ENCODE results near the gene HSP90AA1. TPM values are rescaled to one million over a fixed set of nuclear protein-coding genes. Genes with fewer than 3 reads are reported as not detected.
A peak's percentile ranks its signal among the peaks of the same experiment; 100 is the strongest.

Gene HSP90AA1
- total and polyA plus RNA-seq, 2 experiments from 2014 or later: 1,401 to 2,107 TPM

DNA sequence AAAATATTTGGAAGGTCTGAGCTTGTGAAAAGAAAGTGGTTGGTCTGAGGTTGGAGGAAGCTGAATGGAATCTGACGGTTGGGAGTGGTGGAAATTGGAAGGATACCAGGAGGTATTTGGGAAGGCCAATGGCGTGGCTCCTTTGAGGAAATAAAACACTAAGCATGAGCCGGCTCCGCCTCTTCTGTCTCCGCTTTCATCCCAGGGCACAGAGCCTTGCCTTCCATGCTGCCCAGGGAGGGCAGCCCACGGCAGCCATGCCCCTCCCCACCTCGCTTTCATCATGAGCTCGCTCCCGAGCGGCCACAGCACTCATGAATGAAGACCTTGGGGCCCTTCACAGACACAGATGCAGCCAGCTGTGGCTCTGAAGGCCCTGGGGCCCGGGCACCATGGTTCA, 36.2 kb downstream of the HSP90AA1 start:
- H3K4me2 ChIP-seq: no peak overlapping the region
- H3K4me3 ChIP-seq: no peak overlapping the region
- no peak overlapping the region for H3K27ac ChIP-seq (ENCODE audit: low read depth)
- H4K20me1 ChIP-seq (replicated peaks; ENCODE audit: insufficient read depth): peaks cover 2% of the 10 kb centered on the region
- Mint-ChIP-seq H3K4me1 (peaks cover 11% of the 10 kb centered on the region), H3K27me3 (ENCODE audit: insufficient read depth, low read depth, poor library complexity) (peaks cover 12% of the 10 kb centered on the region), H3K36me3 (ENCODE audit: low read depth) (peaks cover 68% of the 10 kb centered on the region), H3K27ac (no peak overlapping the region), H3K4me3 (no peak overlapping the region), H3K9me3 (no peaks in the 10 kb centered on the region; the same call in 2 of the 3 replicates)
- peaks cover 16% of the 10 kb centered on the region for H3K36me3 ChIP-seq (ENCODE audit: insufficient read depth)
- TF ChIP-seq STAT1 (IDR thresholded peaks at IDR 0.05; ENCODE audit: unreplicated experiment) (no peak), POLR2AphosphoS5 (IDR thresholded peaks at IDR 0.05; ENCODE audit: low read depth) (no peak), CREB1 (CRISPR knock-in tag; IDR thresholded peaks at IDR 0.05; ENCODE audit: low read depth) (no peak), EZH2 (IDR thresholded peaks at IDR 0.05; ENCODE audit: low read depth, unreplicated experiment) (no peak), JUNB (IDR thresholded peaks at IDR 0.05; ENCODE audit: unreplicated experiment) (no peak), EZH2phosphoT487 (IDR thresholded peaks at IDR 0.05; ENCODE audit: unreplicated experiment) (no peak), ZNF331 (CRISPR knock-in tag; IDR thresholded peaks at IDR 0.05; ENCODE audit: low read depth) (no peak), ZNF114 (CRISPR knock-in tag; IDR thresholded peaks at IDR 0.05) (no peak), NANOG (IDR thresholded peaks at IDR 0.05; ENCODE audit: borderline replicate concordance) (no peak)
- TF ChIP-seq, protein P1, sequence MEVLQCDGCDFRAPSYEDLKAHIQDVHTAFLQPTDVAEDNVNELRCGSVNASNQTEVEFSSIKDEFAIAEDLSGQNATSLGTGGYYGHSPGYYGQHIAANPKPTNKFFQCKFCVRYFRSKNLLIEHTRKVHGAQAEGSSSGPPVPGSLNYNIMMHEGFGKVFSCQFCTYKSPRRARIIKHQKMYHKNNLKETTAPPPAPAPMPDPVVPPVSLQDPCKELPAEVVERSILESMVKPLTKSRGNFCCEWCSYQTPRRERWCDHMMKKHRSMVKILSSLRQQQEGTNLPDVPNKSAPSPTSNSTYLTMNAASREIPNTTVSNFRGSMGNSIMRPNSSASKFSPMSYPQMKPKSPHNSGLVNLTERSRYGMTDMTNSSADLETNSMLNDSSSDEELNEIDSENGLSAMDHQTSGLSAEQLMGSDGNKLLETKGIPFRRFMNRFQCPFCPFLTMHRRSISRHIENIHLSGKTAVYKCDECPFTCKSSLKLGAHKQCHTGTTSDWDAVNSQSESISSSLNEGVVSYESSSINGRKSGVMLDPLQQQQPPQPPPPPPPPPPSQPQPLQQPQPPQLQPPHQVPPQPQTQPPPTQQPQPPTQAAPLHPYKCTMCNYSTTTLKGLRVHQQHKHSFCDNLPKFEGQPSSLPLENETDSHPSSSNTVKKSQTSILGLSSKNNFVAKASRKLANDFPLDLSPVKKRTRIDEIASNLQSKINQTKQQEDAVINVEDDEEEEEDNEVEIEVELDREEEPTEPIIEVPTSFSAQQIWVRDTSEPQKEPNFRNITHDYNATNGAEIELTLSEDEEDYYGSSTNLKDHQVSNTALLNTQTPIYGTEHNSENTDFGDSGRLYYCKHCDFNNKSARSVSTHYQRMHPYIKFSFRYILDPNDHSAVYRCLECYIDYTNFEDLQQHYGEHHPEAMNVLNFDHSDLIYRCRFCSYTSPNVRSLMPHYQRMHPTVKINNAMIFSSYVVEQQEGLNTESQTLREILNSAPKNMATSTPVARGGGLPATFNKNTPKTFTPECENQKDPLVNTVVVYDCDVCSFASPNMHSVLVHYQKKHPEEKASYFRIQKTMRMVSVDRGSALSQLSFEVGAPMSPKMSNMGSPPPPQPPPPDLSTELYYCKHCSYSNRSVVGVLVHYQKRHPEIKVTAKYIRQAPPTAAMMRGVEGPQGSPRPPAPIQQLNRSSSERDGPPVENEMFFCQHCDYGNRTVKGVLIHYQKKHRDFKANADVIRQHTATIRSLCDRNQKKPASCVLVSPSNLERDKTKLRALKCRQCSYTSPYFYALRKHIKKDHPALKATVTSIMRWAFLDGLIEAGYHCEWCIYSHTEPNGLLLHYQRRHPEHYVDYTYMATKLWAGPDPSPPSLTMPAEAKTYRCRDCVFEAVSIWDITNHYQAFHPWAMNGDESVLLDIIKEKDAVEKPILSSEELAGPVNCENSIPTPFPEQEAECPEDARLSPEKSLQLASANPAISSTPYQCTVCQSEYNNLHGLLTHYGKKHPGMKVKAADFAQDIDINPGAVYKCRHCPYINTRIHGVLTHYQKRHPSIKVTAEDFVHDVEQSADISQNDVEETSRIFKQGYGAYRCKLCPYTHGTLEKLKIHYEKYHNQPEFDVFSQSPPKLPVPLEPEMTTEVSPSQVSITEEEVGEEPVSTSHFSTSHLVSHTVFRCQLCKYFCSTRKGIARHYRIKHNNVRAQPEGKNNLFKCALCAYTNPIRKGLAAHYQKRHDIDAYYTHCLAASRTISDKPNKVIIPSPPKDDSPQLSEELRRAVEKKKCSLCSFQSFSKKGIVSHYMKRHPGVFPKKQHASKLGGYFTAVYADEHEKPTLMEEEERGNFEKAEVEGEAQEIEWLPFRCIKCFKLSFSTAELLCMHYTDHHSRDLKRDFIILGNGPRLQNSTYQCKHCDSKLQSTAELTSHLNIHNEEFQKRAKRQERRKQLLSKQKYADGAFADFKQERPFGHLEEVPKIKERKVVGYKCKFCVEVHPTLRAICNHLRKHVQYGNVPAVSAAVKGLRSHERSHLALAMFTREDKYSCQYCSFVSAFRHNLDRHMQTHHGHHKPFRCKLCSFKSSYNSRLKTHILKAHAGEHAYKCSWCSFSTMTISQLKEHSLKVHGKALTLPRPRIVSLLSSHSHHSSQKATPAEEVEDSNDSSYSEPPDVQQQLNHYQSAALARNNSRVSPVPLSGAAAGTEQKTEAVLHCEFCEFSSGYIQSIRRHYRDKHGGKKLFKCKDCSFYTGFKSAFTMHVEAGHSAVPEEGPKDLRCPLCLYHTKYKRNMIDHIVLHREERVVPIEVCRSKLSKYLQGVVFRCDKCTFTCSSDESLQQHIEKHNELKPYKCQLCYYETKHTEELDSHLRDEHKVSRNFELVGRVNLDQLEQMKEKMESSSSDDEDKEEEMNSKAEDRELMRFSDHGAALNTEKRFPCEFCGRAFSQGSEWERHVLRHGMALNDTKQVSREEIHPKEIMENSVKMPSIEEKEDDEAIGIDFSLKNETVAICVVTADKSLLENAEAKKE (CRISPR knock-in tag; IDR thresholded peaks at IDR 0.05): no peak
- TF ChIP-seq, protein P2, sequence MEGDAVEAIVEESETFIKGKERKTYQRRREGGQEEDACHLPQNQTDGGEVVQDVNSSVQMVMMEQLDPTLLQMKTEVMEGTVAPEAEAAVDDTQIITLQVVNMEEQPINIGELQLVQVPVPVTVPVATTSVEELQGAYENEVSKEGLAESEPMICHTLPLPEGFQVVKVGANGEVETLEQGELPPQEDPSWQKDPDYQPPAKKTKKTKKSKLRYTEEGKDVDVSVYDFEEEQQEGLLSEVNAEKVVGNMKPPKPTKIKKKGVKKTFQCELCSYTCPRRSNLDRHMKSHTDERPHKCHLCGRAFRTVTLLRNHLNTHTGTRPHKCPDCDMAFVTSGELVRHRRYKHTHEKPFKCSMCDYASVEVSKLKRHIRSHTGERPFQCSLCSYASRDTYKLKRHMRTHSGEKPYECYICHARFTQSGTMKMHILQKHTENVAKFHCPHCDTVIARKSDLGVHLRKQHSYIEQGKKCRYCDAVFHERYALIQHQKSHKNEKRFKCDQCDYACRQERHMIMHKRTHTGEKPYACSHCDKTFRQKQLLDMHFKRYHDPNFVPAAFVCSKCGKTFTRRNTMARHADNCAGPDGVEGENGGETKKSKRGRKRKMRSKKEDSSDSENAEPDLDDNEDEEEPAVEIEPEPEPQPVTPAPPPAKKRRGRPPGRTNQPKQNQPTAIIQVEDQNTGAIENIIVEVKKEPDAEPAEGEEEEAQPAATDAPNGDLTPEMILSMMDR (conservative IDR thresholded peaks at IDR 0.05; ENCODE audit: low read depth in 2 of 2): no peak
- TF ChIP-seq, protein P3, sequence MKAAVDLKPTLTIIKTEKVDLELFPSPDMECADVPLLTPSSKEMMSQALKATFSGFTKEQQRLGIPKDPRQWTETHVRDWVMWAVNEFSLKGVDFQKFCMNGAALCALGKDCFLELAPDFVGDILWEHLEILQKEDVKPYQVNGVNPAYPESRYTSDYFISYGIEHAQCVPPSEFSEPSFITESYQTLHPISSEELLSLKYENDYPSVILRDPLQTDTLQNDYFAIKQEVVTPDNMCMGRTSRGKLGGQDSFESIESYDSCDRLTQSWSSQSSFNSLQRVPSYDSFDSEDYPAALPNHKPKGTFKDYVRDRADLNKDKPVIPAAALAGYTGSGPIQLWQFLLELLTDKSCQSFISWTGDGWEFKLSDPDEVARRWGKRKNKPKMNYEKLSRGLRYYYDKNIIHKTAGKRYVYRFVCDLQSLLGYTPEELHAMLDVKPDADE (IDR thresholded peaks at IDR 0.05): no peak
- TF ChIP-seq, protein P4, sequence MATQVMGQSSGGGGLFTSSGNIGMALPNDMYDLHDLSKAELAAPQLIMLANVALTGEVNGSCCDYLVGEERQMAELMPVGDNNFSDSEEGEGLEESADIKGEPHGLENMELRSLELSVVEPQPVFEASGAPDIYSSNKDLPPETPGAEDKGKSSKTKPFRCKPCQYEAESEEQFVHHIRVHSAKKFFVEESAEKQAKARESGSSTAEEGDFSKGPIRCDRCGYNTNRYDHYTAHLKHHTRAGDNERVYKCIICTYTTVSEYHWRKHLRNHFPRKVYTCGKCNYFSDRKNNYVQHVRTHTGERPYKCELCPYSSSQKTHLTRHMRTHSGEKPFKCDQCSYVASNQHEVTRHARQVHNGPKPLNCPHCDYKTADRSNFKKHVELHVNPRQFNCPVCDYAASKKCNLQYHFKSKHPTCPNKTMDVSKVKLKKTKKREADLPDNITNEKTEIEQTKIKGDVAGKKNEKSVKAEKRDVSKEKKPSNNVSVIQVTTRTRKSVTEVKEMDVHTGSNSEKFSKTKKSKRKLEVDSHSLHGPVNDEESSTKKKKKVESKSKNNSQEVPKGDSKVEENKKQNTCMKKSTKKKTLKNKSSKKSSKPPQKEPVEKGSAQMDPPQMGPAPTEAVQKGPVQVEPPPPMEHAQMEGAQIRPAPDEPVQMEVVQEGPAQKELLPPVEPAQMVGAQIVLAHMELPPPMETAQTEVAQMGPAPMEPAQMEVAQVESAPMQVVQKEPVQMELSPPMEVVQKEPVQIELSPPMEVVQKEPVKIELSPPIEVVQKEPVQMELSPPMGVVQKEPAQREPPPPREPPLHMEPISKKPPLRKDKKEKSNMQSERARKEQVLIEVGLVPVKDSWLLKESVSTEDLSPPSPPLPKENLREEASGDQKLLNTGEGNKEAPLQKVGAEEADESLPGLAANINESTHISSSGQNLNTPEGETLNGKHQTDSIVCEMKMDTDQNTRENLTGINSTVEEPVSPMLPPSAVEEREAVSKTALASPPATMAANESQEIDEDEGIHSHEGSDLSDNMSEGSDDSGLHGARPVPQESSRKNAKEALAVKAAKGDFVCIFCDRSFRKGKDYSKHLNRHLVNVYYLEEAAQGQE (IDR thresholded peaks at IDR 0.05; ENCODE audit: unreplicated experiment): no peak
- peaks cover 11% of the 10 kb centered on the region; the same call in 1 of the 2 replicates for H3F3A ChIP-seq (replicated peaks; ENCODE audit: low read depth)
- H3K27me3 ChIP-seq (ENCODE audit: insufficient read depth): no peaks in the 10 kb centered on the region
- H3K79me2 ChIP-seq (replicated peaks; ENCODE audit: insufficient read depth): no peaks in the 10 kb centered on the region
- no peak for DNase-seq (ENCODE audit: low spot score)
- H2AFZ ChIP-seq: no peak overlapping the region
- H3K9me2 ChIP-seq (ENCODE audit: insufficient read depth): no peaks in the 10 kb centered on the region
- peak; percentile 10; the same call in 2 of the 3 replicates for ATAC-seq
- H3K4me1 ChIP-seq (ENCODE audit: insufficient read depth): no peaks in the 10 kb centered on the region

Data from GM23338 (cell line).